H1 (cell line): ENCODE results near the gene ENOX2.

Experiments
- EP300 ChIP-seq, 2 experiments: IDR thresholded peaks; 1 replicate in 1 of 2; 2 replicates in 1 of 2; pipeline ENCODE4 v1.6.1; 2011 to 2012; ENCODE audit warnings: low read depth in 2 of 2, low read length in 2 of 2, mild to moderate bottlenecking in 2 of 2, borderline replicate concordance in 1 of 2, inconsistent platforms in 1 of 2, moderate library complexity in 1 of 2
- EZH2 ChIP-seq: fragments of 200-600 bp; sonication (generic); IDR thresholded peaks from 2 replicates; pipeline ENCODE4 v1.7.1; 2012; ENCODE audit warnings: low read depth, mild to moderate bottlenecking, moderate library complexity, low read length, inconsistent platforms; ENCODE audit not compliant: severe bottlenecking
- JUN ChIP-seq: IDR thresholded peaks from 2 replicates; pipeline ENCODE4 v1.6.1; 2011; ENCODE audit warnings: low read depth, mild to moderate bottlenecking, improper control_type of control experiment, low read length
- JUND ChIP-seq: IDR thresholded peaks from 2 replicates; pipeline ENCODE4 v1.6.1; 2011; ENCODE audit warnings: mild to moderate bottlenecking, improper control_type of control experiment, low read length
- KDM1A ChIP-seq: fragments of 200-600, 300-600 bp; sonication (generic); IDR thresholded peaks from 2 replicates; pipeline ENCODE4 v1.7.1; 2016; ENCODE audit warnings: mild to moderate bottlenecking, low read length, borderline replicate concordance
- MAFK ChIP-seq: IDR thresholded peaks from 2 replicates; pipeline ENCODE4 v1.6.1; 2012; ENCODE audit warnings: low read depth, mild to moderate bottlenecking, improper control_type of control experiment, low read length
- NANOG ChIP-seq: IDR thresholded peaks from 2 replicates; pipeline ENCODE4 v1.6.1; 2011; ENCODE audit warnings: low read length, low read depth, mild to moderate bottlenecking, inconsistent platforms; ENCODE audit not compliant: insufficient read depth, poor library complexity, severe bottlenecking
- POLR2A ChIP-seq, 2 experiments: IDR thresholded peaks; 1 replicate in 1 of 2; 2 replicates in 1 of 2; pipeline ENCODE4 v1.6.1; 2011; ENCODE audit warnings: low read depth in 2 of 2, low read length in 2 of 2, mild to moderate bottlenecking in 2 of 2; ENCODE audit errors: control extremely low read depth in 1 of 2
- SAP30 ChIP-seq: fragments of 300-600 bp; sonication (generic); IDR thresholded peaks from 2 replicates; pipeline ENCODE4 v1.7.1; 2012; ENCODE audit warnings: low read length, moderate library complexity, mild to moderate bottlenecking, inconsistent platforms; ENCODE audit not compliant: insufficient read depth, insufficient replicate concordance
- SP1 ChIP-seq: IDR thresholded peaks from 2 replicates; pipeline ENCODE4 v1.6.1; 2011; ENCODE audit warnings: low read depth, low read length
- SUZ12 ChIP-seq: fragments of 200-600 bp; sonication (generic); IDR thresholded peaks from 2 replicates; pipeline ENCODE4 v1.6.1; 2012; ENCODE audit warnings: mild to moderate bottlenecking, inconsistent platforms, low read length, moderate library complexity, mixed read lengths
- YY1 ChIP-seq: IDR thresholded peaks from 2 replicates; pipeline ENCODE4 v1.6.1; 2011; ENCODE audit warnings: low read depth, mild to moderate bottlenecking, low read length
- TF ChIP-seq, protein P1 (sequence below), 3 experiments: IDR thresholded peaks; 1 replicate in 2 of 3; 2 replicates in 1 of 3; pipeline versions ENCODE4 v1.5.1 to v1.6.1; 2011; ENCODE audit warnings: low read length in 3 of 3, mild to moderate bottlenecking in 3 of 3, inconsistent platforms in 2 of 3, low read depth in 1 of 3, moderate library complexity in 1 of 3; ENCODE audit not compliant: insufficient read depth in 1 of 3; ENCODE audit errors: control extremely low read depth in 1 of 3

DNA sequence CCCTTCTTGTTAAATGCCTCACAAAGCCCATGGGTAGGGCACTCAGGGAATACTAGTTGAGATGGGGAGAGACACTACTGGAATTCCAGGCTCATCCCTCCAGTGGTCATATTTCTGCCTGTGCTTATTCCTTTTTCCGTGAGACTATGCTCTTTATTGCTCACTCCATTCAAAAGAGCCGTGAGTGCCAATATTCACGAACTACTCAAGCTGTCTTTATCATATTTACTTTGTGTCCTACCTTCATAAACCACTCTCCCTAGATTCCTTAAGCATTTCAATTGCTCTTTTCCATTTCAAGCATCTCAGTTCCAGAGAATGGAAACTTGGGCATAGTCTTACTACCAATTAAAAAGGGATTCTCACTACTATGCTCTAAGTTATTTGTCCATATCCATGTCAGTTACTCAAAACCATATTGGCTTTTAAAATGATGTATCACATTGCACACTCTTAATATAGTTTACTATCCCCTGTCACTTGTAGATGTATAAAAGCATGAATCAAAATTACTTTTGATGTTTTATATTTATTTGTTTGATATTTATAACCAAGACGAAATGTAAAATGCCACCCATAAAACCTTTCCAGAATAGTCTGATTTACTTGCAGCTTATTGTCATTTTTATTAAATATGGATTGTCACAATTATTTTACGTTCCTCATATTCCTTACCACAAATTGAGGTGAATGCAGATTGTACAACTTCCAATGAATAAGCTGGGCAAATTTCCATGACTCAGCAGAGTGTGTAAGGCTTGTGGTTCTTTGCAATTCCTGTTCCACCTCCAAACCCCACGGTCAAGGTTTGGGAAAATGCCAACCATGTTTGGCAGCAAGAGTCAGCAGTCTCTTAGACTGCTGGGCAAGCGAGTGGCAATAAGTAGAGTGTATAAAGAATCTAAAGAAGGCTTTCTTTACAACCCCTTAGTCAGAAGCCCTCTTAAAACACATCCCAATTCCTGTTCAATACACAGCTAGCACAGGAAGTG lies 24.4 kb downstream of the ENOX2 start:
- TF ChIP-seq EZH2 (no peak), NANOG (no peak), MAFK (no peak), SUZ12 (no peak), EP300 (IDR thresholded peaks at IDR 0.05; ENCODE audit: borderline replicate concordance in 1 of 2, low read depth in 2 of 2, low read length in 2 of 2) (no peak), JUN (no peak), POLR2A (IDR thresholded peaks at IDR 0.05; ENCODE audit: control extremely low read depth in 1 of 2, low read depth in 2 of 2, low read length in 2 of 2) (no peak), KDM1A (no peak), SAP30 (no peak), JUND (no peak), SP1 (no peak), YY1 (no peak)
- TF ChIP-seq, protein P1, sequence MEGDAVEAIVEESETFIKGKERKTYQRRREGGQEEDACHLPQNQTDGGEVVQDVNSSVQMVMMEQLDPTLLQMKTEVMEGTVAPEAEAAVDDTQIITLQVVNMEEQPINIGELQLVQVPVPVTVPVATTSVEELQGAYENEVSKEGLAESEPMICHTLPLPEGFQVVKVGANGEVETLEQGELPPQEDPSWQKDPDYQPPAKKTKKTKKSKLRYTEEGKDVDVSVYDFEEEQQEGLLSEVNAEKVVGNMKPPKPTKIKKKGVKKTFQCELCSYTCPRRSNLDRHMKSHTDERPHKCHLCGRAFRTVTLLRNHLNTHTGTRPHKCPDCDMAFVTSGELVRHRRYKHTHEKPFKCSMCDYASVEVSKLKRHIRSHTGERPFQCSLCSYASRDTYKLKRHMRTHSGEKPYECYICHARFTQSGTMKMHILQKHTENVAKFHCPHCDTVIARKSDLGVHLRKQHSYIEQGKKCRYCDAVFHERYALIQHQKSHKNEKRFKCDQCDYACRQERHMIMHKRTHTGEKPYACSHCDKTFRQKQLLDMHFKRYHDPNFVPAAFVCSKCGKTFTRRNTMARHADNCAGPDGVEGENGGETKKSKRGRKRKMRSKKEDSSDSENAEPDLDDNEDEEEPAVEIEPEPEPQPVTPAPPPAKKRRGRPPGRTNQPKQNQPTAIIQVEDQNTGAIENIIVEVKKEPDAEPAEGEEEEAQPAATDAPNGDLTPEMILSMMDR (IDR thresholded peaks at IDR 0.05; ENCODE audit: control extremely low read depth in 1 of 3, insufficient read depth in 1 of 3, low read depth in 1 of 3, low read length in 3 of 3) = no peak
